ENCODE data around the gene TTC6.

The TTC6 gene

GRCh38 chr14:37597914-37598746, 2.7 kb downstream of the TTC6 start:
- DNase-seq (ENCODE audit: low read depth, low spot score), result no peak

GRCh38 chr14:37598747-37599506, 3.5 kb downstream of the TTC6 start:
- DNase-seq (ENCODE audit: low read depth, low spot score), result no peak

GRCh38 chr14:37599507-37600368, 4.3 kb downstream of the TTC6 start:
- DNase-seq (ENCODE audit: low read depth, low spot score), result no peak

GRCh38 chr14:37600880-37601741, 5.7 kb downstream of the TTC6 start:
- DNase-seq (ENCODE audit: low read depth, low spot score), result no peak

- DNase-seq (ENCODE audit: low read depth, low spot score), result no peak
Observed at GRCh38 chr14:37601865-37602264, 6.4 kb downstream of the TTC6 start.

GRCh38 chr14:37602605-37603453, 7.4 kb downstream of the TTC6 start:
- DNase-seq (ENCODE audit: low read depth, low spot score), result no peak

- DNase-seq (ENCODE audit: low read depth, low spot score), result no peak
Observed at GRCh38 chr14:37603688-37604251, 8.3 kb downstream of the TTC6 start.

GRCh38 chr14:37606678-37607077, 11.2 kb downstream of the TTC6 start:
- no peak for DNase-seq (ENCODE audit: low read depth, low spot score)

GRCh38 chr14:37608649-37609048, 13.2 kb downstream of the TTC6 start:
- no peak for DNase-seq (ENCODE audit: low read depth, low spot score)

- no peak for DNase-seq (ENCODE audit: low read depth, low spot score)
Observed at GRCh38 chr14:37610945-37611523, 15.6 kb downstream of the TTC6 start.

- DNase-seq (ENCODE audit: low read depth, low spot score), result no peak
Observed at GRCh38 chr14:37615582-37616289, 20.3 kb downstream of the TTC6 start.

- no peak for DNase-seq (ENCODE audit: low read depth, low spot score)
Observed at GRCh38 chr14:37616853-37617252, 21.4 kb downstream of the TTC6 start.

GRCh38 chr14:37617864-37618365, 22.5 kb downstream of the TTC6 start:
- no peak for DNase-seq (ENCODE audit: low read depth, low spot score)

- DNase-seq (ENCODE audit: low read depth, low spot score), result no peak
Observed at GRCh38 chr14:37618498-37619028, 23.1 kb downstream of the TTC6 start.

GRCh38 chr14:37620856-37621255, 25.4 kb downstream of the TTC6 start:
- no peak for DNase-seq (ENCODE audit: low read depth, low spot score)

- peak; percentile 58 for DNase-seq (ENCODE audit: low read depth, low spot score)
Observed at GRCh38 chr14:37622231-37622923, 26.9 kb downstream of the TTC6 start.

- no peak for DNase-seq (ENCODE audit: low read depth, low spot score)
Observed at GRCh38 chr14:37623426-37623951, 28.1 kb downstream of the TTC6 start.
